Activated CD4-positive, alpha-beta T cell treated with anti-CD3 and anti-CD28 coated beads for 4 hours (primary cell): ENCODE results near the gene ZFP91.

Experiments used
- DNase-seq, 2 donors: peaks; one replicate each; pipeline ENCODE4 v3.0.0-alpha.2; 2020

Gene ZFP91

GRCh38 chr11:58632510-58632909, 53.6 kb downstream of the ZFP91 start:
- DNase-seq: no peak

- no peak for DNase-seq
Observed at GRCh38 chr11:58636587-58636986, 57.7 kb downstream of the ZFP91 start.

DNA sequence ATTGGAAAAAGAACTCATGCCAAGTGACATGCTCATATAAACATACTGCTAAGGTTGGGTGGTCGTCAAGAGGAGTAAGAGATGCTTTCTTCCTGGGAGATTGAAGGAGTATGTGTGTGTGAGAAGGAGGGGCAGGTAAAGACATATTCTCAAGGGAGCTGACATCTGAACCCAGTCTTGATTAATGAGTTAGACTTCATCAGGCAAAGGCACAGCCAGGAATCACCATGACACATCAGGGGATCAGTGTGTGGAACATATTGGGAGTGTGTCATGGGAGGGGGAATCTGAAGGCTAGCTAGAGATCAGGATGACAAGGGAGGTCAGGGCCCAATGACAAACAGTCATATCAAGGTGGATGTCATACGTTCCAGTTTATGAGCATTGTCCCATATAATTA, 58.5 kb downstream of the ZFP91 start:
- no peak for DNase-seq

- no peak for DNase-seq
Observed at GRCh38 chr11:58639103-58639502, 60.2 kb downstream of the ZFP91 start.

DNA sequence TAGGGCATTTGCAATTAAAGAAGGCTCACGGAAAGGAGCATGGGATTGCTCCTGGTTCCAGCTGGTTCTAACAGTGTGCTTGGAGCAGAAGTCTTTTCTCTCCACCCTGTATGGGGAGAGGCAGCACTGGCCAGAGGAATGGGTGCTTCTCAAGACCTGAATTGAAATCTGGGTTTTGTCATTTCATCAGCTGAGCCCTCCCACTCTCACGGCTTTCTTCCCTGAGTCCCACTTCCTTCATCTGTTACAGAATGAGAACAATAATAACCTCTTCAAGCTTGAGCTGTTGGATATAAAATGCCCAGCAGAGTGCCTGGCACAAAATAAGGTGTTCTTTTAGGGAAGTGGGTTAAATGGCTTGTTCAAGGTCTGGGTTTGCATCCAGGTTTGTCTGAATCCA, 60.8 kb downstream of the ZFP91 start:
- no peak for DNase-seq

DNA sequence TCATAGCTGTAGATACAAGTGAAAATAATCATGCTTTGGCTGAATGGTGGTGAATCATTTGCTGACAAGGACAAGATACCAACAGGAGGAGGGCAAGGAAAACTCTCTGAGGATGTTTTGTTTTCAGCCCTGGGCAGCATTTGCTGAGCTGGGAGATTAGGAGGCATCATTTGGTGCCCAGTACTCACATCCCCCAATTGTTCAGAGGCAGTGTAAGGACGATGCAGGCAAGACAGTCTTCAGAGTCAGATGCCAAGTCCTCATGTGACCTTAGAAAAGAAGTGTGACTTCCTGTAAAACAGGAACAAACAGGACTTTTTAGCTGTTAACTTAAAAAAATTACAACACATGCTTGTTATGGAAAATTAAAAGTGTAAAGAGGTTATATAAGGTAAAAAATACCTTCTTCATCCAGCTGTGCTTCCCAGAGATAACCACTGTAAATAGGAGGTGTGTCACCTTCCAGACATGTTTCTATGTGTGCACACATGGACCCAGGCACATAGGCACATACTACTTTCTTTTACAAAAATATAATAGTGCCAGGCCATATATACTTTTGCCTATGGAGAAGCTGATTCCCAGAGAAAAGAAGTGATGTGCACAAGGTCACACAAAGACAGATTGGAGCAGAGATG, 61.6 kb downstream of the ZFP91 start:
- no peak for DNase-seq

DNA sequence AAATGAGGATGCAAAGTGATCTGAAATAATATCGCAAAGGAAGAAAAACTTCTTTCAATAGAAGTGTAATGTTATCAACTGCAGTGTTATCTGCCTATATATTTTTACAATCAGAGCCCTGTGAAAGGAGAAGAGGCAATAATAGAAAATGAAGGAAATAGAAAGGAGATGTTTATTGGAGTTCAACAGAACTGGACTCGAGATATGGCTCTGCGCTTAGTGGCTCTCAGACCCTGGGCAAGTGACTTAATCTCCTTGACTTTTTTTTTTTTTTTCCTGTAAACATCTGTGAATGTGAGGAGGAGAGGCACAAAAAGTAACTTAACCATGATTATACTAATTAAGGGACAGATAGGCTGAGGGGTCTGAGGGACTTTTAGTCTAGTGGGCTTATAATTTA, 62.5 kb downstream of the ZFP91 start:
- no peak for DNase-seq

DNA sequence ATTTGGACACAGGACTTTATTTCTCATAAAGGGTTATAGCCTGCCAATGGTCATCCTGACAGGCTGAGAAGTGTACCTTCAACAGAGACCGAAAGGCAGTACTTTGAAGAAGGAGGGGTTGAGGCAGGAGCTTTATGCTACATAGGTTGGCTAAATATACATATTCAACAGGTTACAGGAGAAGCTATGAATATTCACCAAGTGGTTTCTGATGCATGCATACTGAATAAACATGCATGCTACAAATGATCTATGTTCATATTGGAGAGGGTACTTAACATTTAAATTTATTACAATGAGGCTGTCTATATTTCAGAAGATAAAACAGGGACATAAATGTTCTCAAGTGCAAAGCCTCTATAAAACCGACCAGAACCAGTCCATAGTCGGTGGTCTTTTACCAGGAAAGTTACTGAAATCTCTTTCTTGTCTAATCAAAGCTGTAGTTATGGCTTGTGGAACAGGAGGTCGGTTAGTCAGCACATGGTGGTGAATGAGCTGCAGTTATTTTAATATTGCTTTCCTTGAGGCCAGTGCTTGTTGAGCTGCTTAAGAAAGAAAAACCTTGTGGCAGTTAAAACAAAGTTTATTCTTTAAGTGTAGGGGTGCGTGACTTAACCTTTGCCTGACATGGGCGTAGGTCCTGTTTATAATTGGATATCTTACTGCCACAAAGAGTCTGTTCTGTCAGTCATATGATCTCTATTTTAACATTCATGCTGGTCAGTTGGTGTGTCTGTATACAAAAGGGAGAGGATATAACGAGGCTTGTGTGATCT, 63.1 kb downstream of the ZFP91 start:
- no peak for DNase-seq

- DNase-seq: no peak
Observed at GRCh38 chr11:58645854-58646253, 67.0 kb downstream of the ZFP91 start.

GRCh38 chr11:58647141-58647699, 68.4 kb downstream of the ZFP91 start:
- no peak for DNase-seq

DNA sequence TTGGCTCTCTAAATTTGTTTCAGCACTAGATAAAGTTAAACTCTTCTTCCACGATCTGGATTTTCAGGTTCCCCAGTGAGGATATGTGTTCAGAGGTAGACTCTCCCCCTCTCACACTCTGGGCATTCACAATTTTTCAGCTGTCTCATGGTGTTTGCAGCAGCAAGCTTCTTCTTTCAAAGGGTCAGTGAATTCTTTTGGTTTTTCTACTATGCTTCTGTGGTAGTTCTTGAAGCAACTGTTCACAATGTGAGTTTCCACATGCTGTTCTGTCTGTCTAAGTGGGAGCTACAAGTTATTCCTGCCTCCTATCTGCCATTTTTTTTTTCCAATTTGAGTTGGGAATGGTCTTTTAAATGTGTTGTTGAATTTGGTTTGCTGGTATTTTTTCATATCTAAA, 69.0 kb downstream of the ZFP91 start:
- DNase-seq: no peak

DNA sequence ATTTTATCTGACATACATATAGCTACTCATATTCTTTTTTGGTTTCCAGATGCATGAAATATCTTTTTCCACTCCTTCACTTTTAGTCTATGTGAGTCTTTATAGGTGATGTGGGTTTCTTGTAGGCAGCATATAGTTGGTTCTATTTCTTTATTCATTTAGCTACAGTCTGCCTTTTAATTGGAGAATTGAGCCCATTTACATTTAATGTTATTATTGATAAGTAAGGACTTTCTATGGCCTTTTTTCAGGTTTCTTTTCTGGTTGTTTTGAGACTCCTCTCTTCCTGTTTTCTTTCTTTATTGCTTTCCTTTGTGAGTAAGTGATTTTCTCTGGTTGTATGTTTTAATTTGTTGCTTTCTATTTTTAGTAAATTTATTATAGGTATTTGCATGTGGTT, 70.8 kb downstream of the ZFP91 start:
- no peak for DNase-seq

GRCh38 chr11:58650496-58650895, 71.6 kb downstream of the ZFP91 start:
- no peak for DNase-seq

GRCh38 chr11:58652726-58653280, 73.9 kb downstream of the ZFP91 start:
- DNase-seq: no peak

DNA sequence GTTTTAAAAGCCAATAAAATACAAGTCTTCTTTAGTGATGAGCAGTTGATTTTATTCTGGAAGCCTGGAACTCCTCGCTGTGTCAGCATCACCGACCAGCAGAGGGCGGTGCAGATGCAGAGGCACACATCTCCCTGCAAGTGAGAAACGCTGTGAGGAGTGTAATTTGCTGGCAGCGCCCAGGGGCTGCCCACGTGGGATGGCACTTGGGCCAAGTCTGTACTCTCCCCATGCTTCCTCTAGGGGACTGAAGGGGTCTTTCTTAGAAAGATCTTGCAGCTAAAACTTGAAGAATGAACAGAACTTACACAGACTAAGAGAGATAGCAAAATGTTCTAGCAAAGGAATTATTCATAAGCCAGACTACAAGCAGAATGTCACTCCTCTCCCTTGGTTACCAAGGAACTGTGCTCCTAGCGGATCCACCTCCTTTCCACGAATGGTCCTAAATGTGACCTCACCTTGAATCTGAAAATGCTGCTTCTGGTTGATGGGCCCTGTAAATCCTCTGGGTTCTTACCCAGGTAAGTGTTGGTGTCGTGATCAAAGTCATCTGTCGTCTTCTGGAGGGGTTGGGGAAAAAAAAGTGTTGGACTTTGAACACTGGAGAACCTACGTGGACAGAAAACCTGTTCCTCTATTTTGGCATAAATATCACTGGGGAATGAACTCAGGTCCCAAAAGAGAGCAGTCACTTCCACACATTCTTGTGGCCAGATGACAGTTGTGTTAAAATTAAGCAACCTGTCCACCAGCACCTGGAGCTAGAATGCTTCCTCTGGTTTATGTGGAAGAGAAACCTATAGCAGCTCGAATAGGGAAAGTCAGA, 75.4 kb downstream of the ZFP91 start:
- peak; percentile 70 to 77 for DNase-seq

DNA sequence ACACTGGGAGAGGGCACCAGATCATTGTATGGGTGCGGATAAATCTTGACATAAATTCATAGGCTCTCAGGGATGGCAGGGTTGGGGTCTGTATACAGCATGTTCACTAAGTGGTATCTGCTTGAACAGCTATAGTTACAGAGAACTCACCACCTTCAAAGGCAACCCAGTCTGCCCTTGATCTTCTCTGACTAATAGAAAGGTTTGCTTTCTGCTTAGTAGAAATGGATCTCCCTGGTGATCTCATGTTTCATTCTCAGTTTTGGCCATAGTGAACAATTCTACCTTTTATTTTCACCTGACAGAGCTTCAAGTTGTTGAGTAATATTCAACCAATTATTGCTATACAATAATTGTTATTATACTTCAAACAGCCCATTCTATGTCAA, 76.0 kb downstream of the ZFP91 start:
- no peak for DNase-seq

DNA sequence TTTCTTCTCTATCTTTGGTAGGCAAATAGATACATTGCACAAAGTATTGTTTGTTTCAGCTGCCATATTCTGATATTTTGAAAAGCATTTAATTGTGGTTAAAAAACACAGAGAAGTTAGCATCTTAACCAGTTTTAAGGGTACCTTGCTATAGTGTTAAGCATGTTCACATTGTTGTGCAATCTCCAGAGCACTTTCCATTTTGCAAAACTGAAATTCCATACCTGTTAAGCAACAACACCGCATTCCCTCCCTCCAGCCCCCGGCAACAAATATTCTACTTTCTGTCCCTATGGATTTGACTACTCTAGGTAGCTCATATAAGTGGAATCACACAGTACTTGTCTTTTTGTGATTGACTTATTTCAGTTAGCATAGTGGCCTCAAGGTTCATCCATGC, 77.5 kb downstream of the ZFP91 start:
- DNase-seq: no peak

- no peak for DNase-seq
Observed at GRCh38 chr11:58658623-58659022, 79.8 kb downstream of the ZFP91 start.

- DNase-seq: no peak
Observed at GRCh38 chr11:58659404-58659803, 80.5 kb downstream of the ZFP91 start.

GRCh38 chr11:58659910-58660570, 81.2 kb downstream of the ZFP91 start:
- DNase-seq: no peak
